HS-27A (cell line): ENCODE results near the gene SLC25A25.
"Not testable (repeated sequence)": the region's sequence is repeated elsewhere in the genome, so short reads cannot be mapped to it uniquely, and the experiment has no call there.

Experiments used
- DNase-seq: peaks from one replicate; pipeline ENCODE4 v3.0.0-alpha.2; 2012; ENCODE audit warnings: low read depth, missing footprints

SLC25A25 gene

DNA sequence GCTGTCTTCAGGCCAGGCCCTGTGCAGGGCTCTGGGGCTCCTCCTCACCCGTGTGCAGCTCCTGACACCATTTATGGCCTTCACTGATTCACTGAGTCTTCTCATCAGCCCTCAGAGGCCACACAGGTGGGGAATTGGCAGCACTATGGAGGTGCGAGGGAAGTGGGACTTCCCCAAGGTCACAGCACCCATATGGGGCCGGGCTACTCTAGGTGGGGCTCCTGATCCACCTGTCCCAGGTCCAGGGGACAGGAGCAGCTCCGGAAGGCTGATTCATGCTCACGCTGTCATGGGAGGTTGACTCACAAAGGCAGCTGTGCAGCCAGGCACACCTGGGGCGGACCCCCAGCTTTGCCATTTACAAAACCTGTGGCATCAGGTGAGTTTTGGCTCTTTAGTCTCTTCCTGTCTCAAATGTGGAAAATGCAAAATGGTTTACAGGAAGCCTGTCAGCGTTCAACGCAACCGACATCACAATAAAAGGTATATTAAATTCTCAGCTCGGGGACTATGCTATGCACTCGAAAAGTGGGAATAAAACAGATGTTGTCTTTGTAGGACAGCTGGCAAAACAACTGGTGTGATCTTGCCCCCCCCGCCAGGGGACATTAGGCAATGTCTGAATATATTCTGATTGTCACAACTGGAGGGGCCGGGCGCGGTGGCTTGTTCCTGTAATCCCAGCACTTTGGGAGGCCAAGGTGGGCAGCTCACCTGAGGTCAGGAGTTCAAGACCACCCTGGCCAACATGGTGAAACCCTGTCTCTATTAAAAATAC, 15.9 kb upstream of the SLC25A25 start:
- DNase-seq = no peak

DNA sequence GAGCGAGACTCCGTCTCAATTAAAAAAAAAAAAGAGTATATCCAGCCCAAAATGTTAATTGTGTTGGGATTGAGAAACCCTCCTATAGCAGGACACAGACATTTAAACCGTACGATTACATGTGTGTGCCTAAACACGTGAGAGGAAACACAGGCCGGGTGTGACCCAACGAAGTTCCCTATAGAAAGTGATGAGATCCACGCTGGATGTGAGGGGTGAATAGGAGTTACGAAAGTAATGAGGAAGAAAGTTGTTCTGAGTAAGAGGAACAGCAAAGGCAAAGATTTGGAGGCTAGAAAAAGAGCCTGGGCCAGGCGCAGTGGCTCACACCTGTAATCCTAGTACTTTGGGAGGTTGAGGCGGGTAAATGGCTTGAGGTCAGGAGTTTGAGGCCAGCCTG, 14.5 kb upstream of the SLC25A25 start:
- DNase-seq = no peak

DNA sequence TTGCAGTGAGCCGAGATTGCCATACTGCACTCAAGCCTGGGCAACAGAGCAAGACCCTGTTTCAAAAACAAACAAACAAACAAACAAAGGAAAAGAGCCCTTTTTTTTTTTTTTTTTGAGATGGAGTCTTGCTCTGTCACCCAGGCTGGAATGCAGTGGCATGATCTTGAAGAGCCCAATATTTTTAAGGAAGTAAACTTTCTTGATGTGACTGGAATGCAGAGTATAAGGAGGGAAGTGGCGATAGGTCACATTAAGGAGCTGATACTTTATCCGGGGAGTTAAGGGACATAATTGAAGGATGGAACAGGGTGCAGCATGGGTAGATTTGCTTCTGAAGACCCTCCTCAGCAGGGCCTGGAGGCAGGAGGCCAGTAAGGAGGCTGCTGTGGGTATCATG, 13.9 kb upstream of the SLC25A25 start:
- no peak for DNase-seq

DNA sequence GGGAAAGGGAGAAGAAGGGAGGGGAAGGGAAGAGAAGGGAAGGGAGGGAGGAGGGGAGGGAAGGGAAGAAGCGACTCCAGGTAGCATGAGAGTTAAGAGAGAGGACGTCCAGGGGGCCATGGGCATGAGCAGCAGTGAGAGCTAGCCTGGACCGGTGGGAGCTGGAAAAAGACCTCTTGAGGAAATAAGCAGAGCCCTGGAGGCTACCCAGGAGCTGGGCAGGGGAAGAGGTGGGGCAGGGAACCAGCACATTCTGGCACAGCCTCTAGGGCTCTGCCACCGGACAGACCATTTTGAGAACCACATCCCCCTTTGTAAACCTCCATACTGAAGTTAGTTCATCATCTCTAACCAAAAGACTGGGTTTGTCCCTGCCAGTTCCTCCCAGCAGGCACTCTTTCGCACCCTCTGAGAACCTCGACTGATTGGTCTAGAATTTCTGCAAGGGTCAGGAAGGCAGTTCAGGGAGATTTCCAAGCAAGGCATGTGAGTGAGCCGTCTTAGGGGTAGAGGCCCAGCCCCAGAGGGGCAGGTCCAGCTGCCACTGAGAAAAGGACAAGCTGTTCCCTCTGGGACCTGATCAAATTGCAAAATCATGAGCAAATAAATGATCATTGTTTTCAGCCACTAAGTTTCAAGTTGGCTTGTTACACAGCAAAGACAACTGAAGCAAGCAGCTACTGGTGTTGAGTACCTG, 12.5 kb upstream of the SLC25A25 start:
- no peak for DNase-seq

DNA sequence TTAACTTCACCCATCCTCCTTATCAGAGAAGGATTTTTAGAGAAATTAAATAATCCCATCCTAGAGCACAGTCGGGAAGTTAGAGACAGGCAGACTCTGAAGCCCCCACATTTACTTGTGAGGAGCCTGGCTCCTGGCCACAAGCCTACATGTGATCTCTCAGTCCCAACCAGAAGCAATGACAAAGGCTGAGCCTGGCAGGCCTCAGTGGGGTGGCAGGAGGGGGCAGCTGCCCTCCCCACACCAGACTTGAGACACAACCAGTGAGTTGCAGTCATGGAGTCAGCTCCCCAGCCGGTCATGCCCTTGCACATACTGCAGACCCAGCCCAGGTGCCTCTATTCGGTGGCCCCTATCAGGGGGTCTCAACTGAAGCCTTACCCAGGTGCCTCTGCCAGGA, 11.9 kb upstream of the SLC25A25 start:
- DNase-seq = no peak

DNA sequence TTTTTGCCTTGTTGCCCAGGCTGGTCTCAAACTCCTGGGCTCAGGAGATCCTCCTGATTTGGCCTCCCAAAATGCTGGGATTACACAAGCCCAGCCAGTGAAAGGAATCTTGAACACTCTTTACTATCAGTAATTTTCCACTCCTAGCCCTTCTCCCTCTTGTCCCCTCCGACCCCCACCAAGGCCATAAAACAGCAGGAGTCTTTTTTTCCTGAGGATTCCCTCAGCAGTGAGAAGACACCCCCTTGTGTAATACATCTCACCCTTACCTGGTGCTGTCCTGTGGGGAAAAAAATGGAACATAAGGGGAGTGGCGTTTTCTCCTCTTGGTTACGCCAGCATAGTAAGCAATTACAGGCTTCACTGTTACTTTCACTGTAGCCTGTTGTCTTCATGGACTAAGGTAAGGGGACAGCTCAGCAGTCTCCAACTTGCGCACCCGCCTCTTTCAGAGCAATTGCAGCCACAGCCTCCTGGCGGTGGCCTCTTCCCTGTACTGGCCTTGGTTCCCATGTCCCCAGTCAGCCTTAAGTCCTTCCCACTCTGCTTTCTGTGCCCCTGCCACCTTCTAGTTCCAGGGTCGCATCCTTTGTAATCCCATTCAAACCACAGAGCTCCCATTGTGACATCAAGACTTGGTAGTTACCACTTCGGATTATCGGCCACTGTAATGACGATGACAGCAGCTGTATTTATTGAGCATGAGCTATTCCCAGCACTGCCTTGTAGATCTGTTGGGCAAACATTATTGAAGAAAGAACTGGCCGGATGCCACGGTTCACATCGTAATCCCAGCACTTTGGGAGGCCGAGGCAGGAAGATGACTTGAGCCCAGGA, 10.9 kb upstream of the SLC25A25 start:
- no peak for DNase-seq

DNA sequence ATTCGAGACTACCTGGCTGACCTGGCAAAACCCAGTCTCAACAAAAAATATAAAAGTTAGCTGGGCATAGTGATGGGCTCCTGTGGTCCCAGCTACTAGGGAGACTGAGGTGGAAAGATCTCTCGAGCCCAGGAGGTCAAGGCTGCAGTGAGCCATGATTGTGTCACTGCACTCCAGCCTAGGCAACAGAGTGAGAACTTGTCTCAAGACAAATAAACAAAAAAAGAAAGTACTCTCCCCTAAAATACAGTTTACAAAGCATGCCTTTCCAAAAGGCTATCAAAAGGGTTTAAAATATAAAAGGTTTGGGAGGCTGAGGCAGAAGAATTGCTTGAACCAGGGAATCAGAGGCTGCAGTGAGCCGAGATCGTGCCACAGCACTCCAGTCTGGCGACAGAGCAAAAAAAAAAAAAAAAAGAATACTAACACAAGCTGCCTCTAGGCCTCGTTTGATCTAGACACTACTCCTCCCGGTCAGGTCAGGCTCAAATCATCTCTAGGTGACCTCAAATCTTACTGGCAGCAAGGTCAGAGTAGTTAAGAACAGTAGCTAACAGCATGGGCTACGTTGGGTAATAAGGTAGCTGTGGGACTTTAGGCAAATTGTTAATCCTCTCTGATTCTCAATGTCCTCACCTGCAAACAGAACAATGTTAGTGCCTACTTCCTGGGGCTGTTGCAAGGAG, 10.2 kb upstream of the SLC25A25 start:
- no peak for DNase-seq

DNA sequence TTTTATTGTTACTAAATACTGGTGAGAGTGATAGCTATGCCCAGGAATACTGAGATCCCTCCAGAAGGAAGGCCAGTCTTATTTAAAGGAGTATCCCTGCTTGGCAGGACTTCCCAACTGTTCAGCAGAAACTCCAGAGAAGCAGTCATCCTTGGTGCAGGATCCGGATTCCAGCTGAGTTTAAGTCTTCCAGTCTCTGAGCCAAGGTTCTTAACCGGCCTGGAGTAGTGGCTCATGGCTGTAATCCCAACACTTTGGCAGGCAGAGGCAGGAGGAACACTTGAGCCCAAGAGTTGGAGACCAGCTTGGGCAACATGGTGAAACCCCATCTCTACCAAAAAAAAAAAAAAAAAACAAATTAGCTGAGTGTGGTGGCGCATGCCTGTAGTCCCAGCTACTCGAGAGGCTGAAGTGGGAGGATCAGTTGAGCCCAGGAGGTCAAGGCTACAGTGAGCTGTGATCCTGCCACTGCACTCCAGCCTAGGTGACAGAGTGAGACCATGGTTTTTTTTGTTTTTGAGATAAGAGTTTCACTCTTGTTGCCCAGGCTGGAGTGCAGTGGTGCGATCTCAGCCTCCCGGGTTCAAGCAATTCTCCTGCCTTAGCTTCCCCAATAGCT, 8.6 kb upstream of the SLC25A25 start:
- DNase-seq = no peak

DNA sequence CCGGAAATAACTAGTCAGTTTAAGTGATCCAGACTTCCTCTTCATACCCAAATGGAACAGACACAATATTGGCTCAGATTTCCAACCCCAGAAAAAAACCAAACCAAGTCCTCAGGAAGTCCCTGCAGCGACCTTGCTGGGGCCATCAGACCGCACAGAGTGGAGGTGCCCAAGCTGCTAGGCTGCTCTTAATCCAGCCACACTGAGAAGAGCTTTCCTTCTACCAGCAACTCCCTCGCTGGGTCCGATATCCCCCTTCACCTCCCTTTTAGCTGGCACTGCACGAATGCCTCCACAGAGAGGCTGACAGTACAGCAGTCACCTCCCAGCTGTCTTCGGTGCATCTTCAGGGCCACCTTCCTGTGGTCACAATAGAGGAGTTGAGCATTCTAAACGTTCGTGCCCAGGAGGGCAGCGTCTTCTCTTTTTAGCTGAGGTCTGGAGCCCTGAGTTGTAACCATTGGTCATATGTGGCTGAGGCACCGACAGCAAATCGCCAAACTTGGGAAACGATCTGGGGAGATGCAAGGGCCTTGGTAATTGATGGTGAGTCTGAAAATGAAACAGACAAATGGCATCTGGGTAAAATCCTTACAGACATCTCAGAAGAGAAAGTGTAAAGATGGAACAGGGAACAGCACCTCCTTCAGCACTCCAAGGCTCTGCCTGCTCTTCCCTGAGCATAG, 6.6 kb upstream of the SLC25A25 start:
- DNase-seq = no peak

DNA sequence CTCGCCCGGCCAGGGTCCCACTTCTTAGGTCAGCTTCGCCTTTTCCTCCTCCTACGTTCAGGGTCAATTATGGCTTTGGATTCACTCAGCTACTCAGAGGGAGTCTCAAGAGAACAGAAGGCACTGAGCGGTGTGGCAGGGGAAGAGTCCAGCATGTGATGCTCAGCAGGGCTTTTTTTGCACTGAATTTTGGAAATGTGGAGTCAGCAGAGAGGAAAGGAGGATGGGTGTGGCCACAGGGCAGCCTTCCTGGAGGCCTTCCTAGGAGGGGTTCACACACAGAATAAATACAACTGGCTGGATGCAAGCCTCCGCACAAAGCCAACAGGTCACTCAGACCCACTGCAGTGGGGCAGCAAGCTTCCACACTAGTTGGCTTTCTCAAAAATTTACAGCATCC, 5.8 kb upstream of the SLC25A25 start:
- DNase-seq = no peak

DNA sequence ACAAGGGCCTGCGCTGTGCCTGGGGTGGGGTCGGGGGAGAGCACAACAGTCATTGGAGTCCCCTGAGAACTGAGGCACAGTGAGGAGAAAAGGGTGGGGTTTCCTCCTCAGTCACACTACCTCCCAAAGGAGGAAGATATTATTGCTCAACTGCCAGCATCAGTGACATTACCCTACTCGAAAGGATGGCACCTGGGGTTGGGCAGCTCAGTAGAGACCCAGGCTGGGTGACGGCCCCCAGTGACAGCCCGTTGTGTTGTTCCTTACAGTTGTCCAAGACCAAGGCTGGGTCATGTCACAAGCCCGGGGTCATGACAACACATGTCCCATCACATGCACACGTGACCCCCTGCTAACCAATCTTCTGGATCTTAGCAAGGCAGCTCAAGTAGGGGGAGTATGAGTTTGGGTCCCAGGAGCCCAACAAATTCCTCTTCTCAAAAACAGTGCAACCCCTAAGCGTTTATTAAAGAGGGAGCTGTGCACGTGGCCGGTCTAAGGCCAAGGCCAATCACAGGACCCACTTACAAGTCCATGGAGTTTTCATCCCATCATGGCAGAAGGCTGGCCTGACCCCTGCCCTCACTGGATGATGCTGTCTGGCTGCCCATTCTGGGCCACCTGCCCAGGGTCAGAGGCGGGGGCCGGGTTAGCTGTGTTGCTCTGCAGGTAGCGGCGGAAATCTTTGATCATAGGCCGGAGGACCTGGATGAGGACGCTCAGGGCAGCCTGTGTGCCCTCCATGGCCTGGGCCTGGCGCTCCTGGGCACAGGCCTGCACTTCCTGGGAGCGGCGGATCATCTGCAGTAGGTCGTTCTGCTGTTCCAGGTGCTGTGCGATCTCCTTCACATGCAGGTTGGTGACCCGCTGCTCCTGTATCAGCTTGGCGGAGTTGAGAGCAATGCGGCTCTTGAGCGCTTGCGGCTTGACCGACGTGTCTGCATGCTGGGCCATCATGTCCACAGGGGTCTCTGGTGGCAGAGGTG, 4.9 kb upstream of the SLC25A25 start:
- DNase-seq = no peak

DNA sequence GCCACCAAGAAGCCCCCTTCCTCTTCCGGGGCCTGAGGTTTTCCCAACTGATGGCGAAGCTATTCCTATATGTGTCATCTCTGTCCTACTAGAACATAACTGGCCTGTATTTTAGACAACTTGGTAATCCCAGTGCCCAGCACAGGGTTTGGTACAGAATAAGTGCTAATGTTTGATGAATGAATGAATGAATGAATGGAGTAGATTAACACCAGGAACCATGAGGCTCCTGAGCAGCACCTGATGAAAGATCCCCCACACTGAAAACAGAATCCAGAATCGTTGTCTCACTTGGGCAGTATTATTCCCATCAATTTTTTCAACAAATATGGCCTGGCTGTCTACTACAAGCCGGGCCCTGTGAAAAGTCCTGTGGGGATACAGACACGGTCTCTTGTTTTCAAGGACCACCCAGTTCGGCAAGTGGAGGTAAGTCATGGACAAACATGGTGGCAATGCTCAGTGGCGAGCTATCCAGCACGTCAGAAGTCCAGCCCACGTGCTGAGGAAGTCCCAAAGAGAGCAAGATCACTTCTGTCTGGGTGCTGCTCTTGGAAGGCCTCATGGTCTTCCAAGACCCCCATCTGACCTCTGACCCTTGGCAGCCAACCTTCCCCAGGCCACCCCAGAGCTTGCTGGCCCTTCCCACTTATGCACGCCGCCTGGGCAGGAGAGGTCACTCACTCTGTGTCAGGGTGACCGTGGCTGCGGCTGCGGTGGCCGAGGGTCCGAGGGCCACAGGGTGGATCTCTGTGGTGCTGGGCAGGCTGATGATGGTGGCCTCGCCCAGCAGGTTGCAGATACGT, 1.9 kb upstream of the SLC25A25 start:
- DNase-seq = no peak

DNA sequence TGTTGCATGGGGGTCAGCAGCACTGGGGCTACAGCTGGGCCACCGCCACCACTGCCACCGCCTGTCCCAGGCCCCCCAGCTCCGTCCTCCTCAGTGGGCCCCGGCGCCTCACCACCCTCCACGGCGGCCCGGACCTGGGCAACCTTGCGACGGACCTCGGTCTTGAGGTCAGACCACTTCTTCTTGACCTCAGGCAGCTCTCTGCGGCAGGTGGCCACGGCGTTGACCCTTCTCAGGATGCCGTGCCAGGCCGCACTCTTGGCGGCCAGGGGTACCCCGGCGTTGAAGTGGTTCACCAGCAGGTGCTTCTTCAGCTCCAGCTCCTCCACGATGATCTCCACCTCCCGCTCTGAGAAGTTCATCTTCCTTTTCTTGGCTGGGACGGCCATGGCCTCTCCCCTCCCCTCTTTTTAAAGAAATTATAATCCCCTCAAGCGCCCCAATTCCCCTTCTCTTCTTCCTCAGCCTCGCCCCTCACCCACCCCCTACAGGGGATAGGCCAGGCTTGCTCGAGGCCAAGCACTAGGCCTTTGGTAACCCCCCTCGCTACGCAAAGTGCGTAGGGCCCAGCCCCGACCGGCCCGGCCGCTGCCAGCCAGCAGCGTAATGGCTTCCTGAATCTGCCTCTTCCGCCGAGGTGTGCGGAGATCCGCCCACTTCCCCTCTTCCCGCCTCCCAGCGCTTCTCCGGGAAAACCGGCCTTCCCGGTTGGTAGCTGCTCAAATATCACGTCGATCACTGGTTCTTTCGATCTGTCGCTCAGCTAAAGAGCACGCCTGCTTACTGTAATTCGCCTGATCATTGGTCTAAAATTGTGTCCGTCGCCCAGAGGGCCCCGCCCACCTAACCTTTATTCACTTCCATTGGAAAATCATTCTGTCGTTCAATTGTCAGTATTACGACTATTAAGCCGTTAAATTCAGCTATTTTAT, 1.1 kb upstream of the SLC25A25 start, which contains the start of gene NAIF1:
TSS of gene NAIF1 (minus strand) at position 608 of the 932 bp plus-strand sequence. CDS start at position 389, 219 bp downstream.
- peak; percentile 99 for DNase-seq

DNA sequence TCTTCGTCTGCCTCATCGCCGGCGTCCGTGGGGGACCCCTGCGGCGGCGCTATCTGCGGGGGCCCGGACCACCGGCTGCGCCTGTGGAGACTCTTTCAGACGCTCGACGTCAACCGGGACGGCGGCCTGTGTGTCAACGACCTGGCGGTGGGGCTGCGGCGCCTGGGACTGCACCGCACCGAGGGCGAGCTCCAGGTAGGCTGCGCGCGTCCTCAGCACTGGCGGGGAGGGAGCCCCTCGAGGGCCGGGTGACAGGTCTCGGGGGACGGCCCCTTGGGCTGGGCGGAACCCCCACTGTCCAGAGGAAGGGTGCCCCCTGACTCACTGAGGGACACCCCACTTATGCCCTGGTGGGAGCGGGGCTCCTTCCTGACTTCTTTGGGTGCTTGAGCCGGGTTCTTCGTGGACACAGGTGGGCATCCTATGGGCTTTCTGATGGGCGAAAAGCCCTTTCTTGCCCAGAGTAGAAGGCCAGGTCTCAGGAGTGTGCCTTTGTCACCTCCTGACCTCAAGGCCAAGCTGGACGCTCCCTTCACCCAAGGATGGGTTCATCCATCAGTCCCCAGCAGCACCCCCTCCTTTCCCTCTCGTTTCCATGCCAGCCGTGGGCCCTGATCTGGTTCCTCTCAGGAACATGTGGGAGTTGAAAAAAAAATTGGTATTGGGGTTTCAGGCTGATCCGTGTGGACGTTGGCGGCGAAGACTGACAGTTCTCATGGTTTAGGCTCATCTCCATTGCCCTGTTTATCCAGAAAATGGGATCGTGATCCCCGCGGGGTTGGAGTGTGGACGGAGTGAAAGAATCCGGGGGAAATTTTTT, 564 bp downstream of the SLC25A25 start:
- no peak for DNase-seq

DNA sequence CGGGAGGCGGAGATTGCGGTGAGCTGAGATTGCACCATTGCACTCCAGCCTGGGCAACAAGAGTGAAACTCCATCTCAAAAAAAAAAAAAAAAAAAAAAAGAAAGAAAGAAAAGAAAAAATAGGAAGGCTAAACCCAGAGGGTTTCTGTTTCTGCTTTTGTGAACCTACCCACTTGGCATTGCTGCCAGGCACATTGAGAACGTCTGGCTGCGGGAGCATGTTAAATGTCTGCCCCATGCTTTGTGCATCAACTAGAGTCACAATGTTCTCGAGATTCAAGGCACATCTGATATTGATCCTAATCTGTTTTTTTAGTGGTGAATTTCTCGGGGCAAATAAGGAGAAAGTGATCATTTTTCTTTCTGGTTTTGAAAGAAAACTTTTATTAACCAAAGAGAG, 2.8 kb downstream of the SLC25A25 start:
- DNase-seq = no peak

DNA sequence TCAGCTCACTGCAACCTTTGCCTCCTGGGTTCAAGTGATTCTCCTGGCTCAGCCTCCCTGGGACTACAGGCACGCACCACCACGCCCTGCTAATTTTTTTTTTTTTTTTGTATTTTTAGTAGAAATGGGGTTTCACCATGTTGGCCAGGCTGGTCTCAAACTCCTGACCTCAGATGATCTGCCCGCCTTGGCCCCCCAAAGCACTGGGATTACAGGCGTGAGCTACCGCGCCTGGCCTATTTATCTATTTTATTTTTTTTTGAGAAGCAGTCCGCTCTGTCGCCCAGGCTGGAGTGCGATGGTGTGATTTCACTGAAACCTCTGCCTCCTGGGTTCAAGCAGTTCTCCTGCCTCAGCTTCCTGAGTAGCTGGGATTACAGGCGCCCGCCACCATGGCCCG, 3.4 kb downstream of the SLC25A25 start:
- not testable (repeated sequence) for DNase-seq
